H1 (cell line): ENCODE data around the gene FNDC11. TPM values are rescaled to one million over a fixed set of nuclear protein-coding genes. Genes with fewer than 3 reads are reported as not detected.

Source experiments
- CTCF ChIA-PET: fragments of 300-600 bp; sonication (Branson Sonifier 250); formaldehyde crosslinking; loops from one replicate; lab custom pipeline; 2021; ENCODE audit not compliant: partially characterized antibody; lab: Charles Lee
- POLR2A ChIA-PET: fragments of 300-600 bp; sonication (Branson Sonifier 250); formaldehyde crosslinking; loops from one replicate; lab custom pipeline; 2021; ENCODE audit warnings: inconsistent platforms; ENCODE audit not compliant: partially characterized antibody; lab: Charles Lee
- DNase-seq, 2 experiments: peaks; one replicate each; pipeline versions ENCODE4 v3.0.0 to v3.0.0-alpha.2; 2010 to 2022; ENCODE audit warnings: low spot score in 2 of 2, low read depth in 1 of 2, mixed read lengths in 1 of 2
- FAIRE-seq: peaks from 2 replicates; lab custom pipeline; 2011; peaks lifted over from hg19 to GRCh38; lab: Jason Lieb, UNC
- H2AFZ ChIP-seq: 2 replicates; pipeline ENCODE4 v1.8.1; 2012; ENCODE audit warnings: low read length, inconsistent platforms
- H2AK5ac ChIP-seq: 2 replicates; pipeline ENCODE4 v1.6.1; 2013; ENCODE audit warnings: low read depth, low read length
- H2BK120ac ChIP-seq: replicated peaks from 2 replicates; pipeline ENCODE3; 2013; ENCODE audit warnings: low read depth, low read length, inconsistent platforms
- H2BK12ac ChIP-seq: 2 replicates; pipeline ENCODE4 v1.6.1; 2013; ENCODE audit warnings: low read depth, low read length
- H2BK15ac ChIP-seq: 2 replicates; pipeline ENCODE4 v1.6.1; 2013; ENCODE audit warnings: low read length
- H2BK20ac ChIP-seq: 2 replicates; pipeline ENCODE4 v1.6.1; 2013; ENCODE audit warnings: low read length
- H2BK5ac ChIP-seq: 2 replicates; pipeline ENCODE4 v1.6.1; 2013; ENCODE audit warnings: low read depth, low read length
- H3K14ac ChIP-seq: 2 replicates; pipeline ENCODE4 v1.6.1; 2013; ENCODE audit warnings: inconsistent platforms; ENCODE audit not compliant: insufficient read length
- H3K18ac ChIP-seq: 2 replicates; pipeline ENCODE4 v1.6.1; 2013; ENCODE audit warnings: low read length; ENCODE audit errors: extremely low read depth
- H3K23ac ChIP-seq: 2 replicates; pipeline ENCODE4 v1.6.1; 2013; ENCODE audit warnings: inconsistent platforms; ENCODE audit not compliant: insufficient read length
- H3K23me2 ChIP-seq: 2 replicates; pipeline ENCODE4 v1.6.1; 2013; ENCODE audit warnings: low read depth, low read length
- H3K27ac ChIP-seq: 2 replicates; pipeline ENCODE4 v1.6.1; 2011; ENCODE audit warnings: low read depth, low read length, inconsistent platforms
- H3K27me3 ChIP-seq, 4 experiments: replicated peaks in 1 of 4; 1 replicate in 1 of 4; 2 replicates in 3 of 4; pipeline versions ENCODE4 v1.6.1 to v1.8.1; 2011 to 2013; ENCODE audit warnings: low read length in 3 of 4, mild to moderate bottlenecking in 3 of 4, inconsistent platforms in 2 of 4, mixed read lengths in 2 of 4, moderate library complexity in 1 of 4; ENCODE audit not compliant: control insufficient read depth in 3 of 4, insufficient read depth in 3 of 4; ENCODE audit errors: extremely low read depth in 1 of 4
- H3K36me3 ChIP-seq, 4 experiments: 2 replicates each; pipeline versions ENCODE4 v1.6.1 to v1.8.1; 2011 to 2013; ENCODE audit warnings: mild to moderate bottlenecking in 4 of 4, low read length in 3 of 4, moderate library complexity in 2 of 4, control low read depth in 1 of 4, inconsistent platforms in 1 of 4; ENCODE audit not compliant: insufficient read depth in 4 of 4, control insufficient read depth in 2 of 4
- H3K4ac ChIP-seq: replicated peaks from 2 replicates; pipeline ENCODE3; 2013; ENCODE audit warnings: low read length, low read depth, mixed read lengths, inconsistent platforms; ENCODE audit not compliant: insufficient read length
- H3K4me1 ChIP-seq, 4 experiments: replicated peaks in 1 of 4; 1 replicate in 1 of 4; 2 replicates in 3 of 4; pipeline versions ENCODE4 v1.6.1 to v1.8.1; 2011 to 2013; ENCODE audit warnings: low read length in 3 of 4, inconsistent platforms in 2 of 4, mixed read lengths in 1 of 4; ENCODE audit not compliant: insufficient read depth in 4 of 4, control insufficient read depth in 3 of 4
- H3K4me2 ChIP-seq, 2 experiments: 2 replicates each; pipeline versions ENCODE4 v1.6.1 to v1.8.1; 2011 to 2013; ENCODE audit warnings: low read depth in 2 of 2, low read length in 2 of 2, control low read depth in 1 of 2, inconsistent platforms in 1 of 2, mild to moderate bottlenecking in 1 of 2; ENCODE audit not compliant: insufficient read depth in 1 of 2
- H3K4me3 ChIP-seq, 4 experiments: fragments of 200-600, 300-600 bp in 1 of 4; sonication (generic), shearing (Covaris generic), sonication (Bioruptor Twin) in 1 of 4; 2 replicates each; pipeline versions ENCODE4 v1.5.1 to v1.8.1; 2011 to 2016; ENCODE audit warnings: low read length in 4 of 4, low read depth in 3 of 4, control low read depth in 2 of 4, inconsistent platforms in 2 of 4, mild to moderate bottlenecking in 2 of 4, mixed read lengths in 1 of 4, moderate library complexity in 1 of 4; ENCODE audit not compliant: insufficient read depth in 2 of 4; ENCODE audit errors: extremely low read depth in 1 of 4
- H3K56ac ChIP-seq: replicated peaks from 2 replicates; pipeline ENCODE3; 2013; ENCODE audit warnings: low read depth, mild to moderate bottlenecking, mixed read lengths, low read length, inconsistent platforms; ENCODE audit not compliant: insufficient read length
- H3K79me1 ChIP-seq: 2 replicates; pipeline ENCODE4 v1.6.1; 2013; ENCODE audit warnings: low read depth, low read length, control low read depth
- H3K79me2 ChIP-seq, 2 experiments: 2 replicates each; pipeline versions ENCODE4 v1.6.1 to v1.8.1; 2012 to 2013; ENCODE audit warnings: low read length in 2 of 2, mild to moderate bottlenecking in 2 of 2, inconsistent platforms in 1 of 2; ENCODE audit not compliant: insufficient read depth in 2 of 2, control insufficient read depth in 1 of 2
- H3K9ac ChIP-seq, 4 experiments: replicated peaks in 1 of 4; 1 replicate in 1 of 4; 2 replicates in 3 of 4; pipeline versions ENCODE4 v1.6.1 to v1.8.1; 2011 to 2013; ENCODE audit warnings: low read depth in 3 of 4, low read length in 3 of 4, control low read depth in 2 of 4, mild to moderate bottlenecking in 2 of 4, moderate library complexity in 2 of 4, inconsistent platforms in 1 of 4; ENCODE audit errors: extremely low read depth in 1 of 4
- H3K9me3 ChIP-seq, 2 experiments: 2 replicates each; pipeline versions ENCODE4 v1.6.1 to v1.8.1; 2012 to 2013; ENCODE audit warnings: mild to moderate bottlenecking in 2 of 2, moderate library complexity in 2 of 2, control low read depth in 1 of 2, inconsistent platforms in 1 of 2, low read depth in 1 of 2, low read length in 1 of 2, mixed read lengths in 1 of 2; ENCODE audit not compliant: insufficient read depth in 2 of 2
- H4K20me1 ChIP-seq, 2 experiments: replicated peaks in 1 of 2; 2 replicates each; pipeline versions ENCODE3 to v1.8.1; 2011 to 2013; ENCODE audit warnings: inconsistent platforms in 2 of 2, low read length in 2 of 2, mild to moderate bottlenecking in 1 of 2; ENCODE audit not compliant: insufficient read depth in 2 of 2, control insufficient read depth in 1 of 2
- H4K5ac ChIP-seq: 2 replicates; pipeline ENCODE4 v1.6.1; 2013; ENCODE audit warnings: low read length, low read depth, mixed read lengths, inconsistent platforms; ENCODE audit not compliant: insufficient read length
- H4K8ac ChIP-seq: 2 replicates; pipeline ENCODE4 v1.8.0; 2013; ENCODE audit warnings: mild to moderate bottlenecking, moderate library complexity, low read length, inconsistent platforms; ENCODE audit not compliant: insufficient read depth; ENCODE audit errors: extremely low read depth
- H4K91ac ChIP-seq: replicated peaks from 2 replicates; pipeline ENCODE3; 2013; ENCODE audit warnings: low read length, mixed read lengths, inconsistent platforms; ENCODE audit not compliant: insufficient read length
- JUN ChIP-seq: IDR thresholded peaks from 2 replicates; pipeline ENCODE4 v1.6.1; 2011; ENCODE audit warnings: low read depth, mild to moderate bottlenecking, improper control_type of control experiment, low read length
- RAD21 ChIP-seq, 2 experiments: IDR thresholded peaks in 1 of 2; conservative IDR thresholded peaks in 1 of 2; 2 replicates each; pipeline ENCODE4 v1.6.1; 2011; ENCODE audit warnings: low read depth in 2 of 2, low read length in 2 of 2, improper control_type of control experiment in 1 of 2, inconsistent platforms in 1 of 2, mild to moderate bottlenecking in 1 of 2, moderate library complexity in 1 of 2
- TAF1 ChIP-seq: IDR thresholded peaks from 2 replicates; pipeline ENCODE4 v1.6.1; 2011; ENCODE audit warnings: mild to moderate bottlenecking, low read depth, low read length
- WGBS, 2 experiments: shearing (Covaris generic) in 1 of 2; methylation state at CpG; one replicate each; pipeline versions ENCODE4 v1.1.6 to v1.1.7; 2013 to 2015; ENCODE audit warnings: low lambda C conversion rate in 2 of 2, mixed read lengths in 2 of 2, inconsistent platforms in 1 of 2, low coverage in 1 of 2, missing lambda C conversion rate in 1 of 2; ENCODE audit not compliant: insufficient replicate concordance in 2 of 2, insufficient coverage in 1 of 2, insufficient read length in 1 of 2; ENCODE audit errors: extremely low coverage in 1 of 2, missing lambda C conversion rate in 1 of 2; 5-methylcytosine and 5-hydroxymethylcytosine counted together
- polyA plus RNA-seq, 7 experiments: library from polyadenylated mRNA; depleted of rRNA in 3 of 7; stranded (reverse) in 5 of 7; unstranded in 2 of 7; fragments of >200 nt in 5 of 7; fragments of 200-250 nt in 2 of 7; gene quantifications; 1 replicate in 5 of 7; 2 replicates in 1 of 7; 4 replicates in 1 of 7; pipeline versions ENCODE4 v1.2.1 to v1.2.3, GENCODE V29; 2011 to 2013; ENCODE audit warnings: missing spikeins in 2 of 7, mixed read lengths in 2 of 7
- total RNA-seq: library from RNA; stranded (reverse); fragmentation: NEBNext Ultra II Directional; extraction: Animal tissue kit (Norgen Biotek cat#: 25700); gene quantifications from 2 replicates; pipeline ENCODE4 v1.2.1, GENCODE V29; 2021

FNDC11 gene
- total and polyA plus RNA-seq, 2 of the 8 experiments (the other 6 are each of a cell fraction or from before 2014, with no cell fraction given), result 2.6 to 8.8 TPM

DNA sequence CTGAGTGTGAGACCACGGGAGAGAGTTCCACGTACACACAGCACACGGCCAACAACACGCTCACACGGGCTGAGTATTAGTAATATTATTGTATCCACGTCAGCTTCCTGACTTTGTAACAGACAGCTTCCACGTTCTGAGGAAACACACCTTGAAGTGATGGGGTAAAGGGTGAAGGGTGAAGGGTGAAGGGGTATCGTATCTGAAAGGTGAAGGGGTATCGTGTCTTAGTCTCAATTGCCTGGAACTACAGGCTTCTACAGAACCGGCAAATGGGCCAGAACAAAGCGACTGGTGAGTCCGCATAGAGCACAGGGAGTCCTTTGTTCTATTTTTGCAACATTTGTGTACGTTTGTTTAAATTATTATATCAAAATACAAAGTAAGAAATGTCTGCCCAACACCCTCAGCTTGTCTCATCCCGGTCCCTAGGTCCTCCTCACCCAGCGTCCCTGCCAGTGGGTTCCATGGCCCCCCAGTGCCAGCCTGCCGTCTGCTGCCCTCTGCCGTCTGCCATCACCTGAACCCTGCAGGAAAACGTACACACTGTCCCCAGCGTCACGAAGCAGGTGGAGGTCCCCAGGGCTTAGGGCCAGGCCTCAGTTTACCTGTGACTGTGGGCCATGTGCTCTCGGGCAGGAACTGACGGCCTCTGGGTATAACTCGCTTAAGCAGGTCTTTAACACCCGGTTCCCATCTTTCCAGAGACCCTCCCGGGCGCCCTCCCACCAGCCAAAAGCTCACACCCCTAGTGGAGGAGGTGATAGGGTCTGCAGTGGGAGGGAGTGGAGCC, 24.5 kb downstream of the FNDC11 start:
- FAIRE-seq, result no peak
- POLR2A ChIA-PET, result interaction anchor here (0.6 to 1.4 kb wide), 4 partner anchors 13 to 120 kb away, joined by 3 to 4 read pairs (median 3); no protein-coding TSS in a partner anchor

More for the DNA sequence above, 24.5 kb downstream of the FNDC11 start:
- no peak overlapping the region for H3K4ac ChIP-seq
- 86% methylated on average over 26 of the region's 26 CpGs; no CpG with 5 or more reads in 1 of the 2 experiments for WGBS, 2 experiments
- H2AFZ ChIP-seq, result no peak overlapping the region
- CTCF ChIA-PET, result interaction anchor here (0.9 to 1.1 kb wide), 5 partner anchors 28 to 128 kb away, joined by 3 to 4 read pairs (median 3); no protein-coding TSS in a partner anchor
- H3K9ac ChIP-seq, result no peak overlapping the region
- H3K9me3 ChIP-seq, result no peaks in the 10 kb centered on the region
- H2AK5ac ChIP-seq, result no peak overlapping the region
- no peaks in the 10 kb centered on the region for H3K36me3 ChIP-seq
- no peak overlapping the region for H3K56ac ChIP-seq
- no peaks in the 10 kb centered on the region for H3K79me2 ChIP-seq
- H3K14ac ChIP-seq, result no peak overlapping the region
- H4K5ac ChIP-seq, result no peak overlapping the region
- H3K79me1 ChIP-seq, result no peaks in the 10 kb centered on the region
- no peaks in the 10 kb centered on the region; a peak in 1 of 7 replicates for H3K27me3 ChIP-seq
- H3K27ac ChIP-seq, result no peak overlapping the region
- no peak overlapping the region for H4K8ac ChIP-seq
- H4K91ac ChIP-seq, result no peak overlapping the region
- no peak overlapping the region for H2BK12ac ChIP-seq
- H3K4me1 ChIP-seq, result peaks cover 0 to 6% (median 3%) of the 10 kb centered on the region in 4 experiments; a peak in 6 of 7 replicates
- H3K18ac ChIP-seq, result no peak overlapping the region
- TF ChIP-seq TAF1, result no peak
- no peak for TF ChIP-seq JUN
- 0 out of 4 replicates have a peak, but pooled peaks of 1 of the 2 experiments have one; percentile 14 for TF ChIP-seq RAD21 (IDR thresholded peaks at IDR 0.05 in 1 of 2, conservative IDR thresholded peaks at IDR 0.05 in 1 of 2; ENCODE audit: low read depth in 2 of 2, low read length in 2 of 2)
- no peak overlapping the region for H3K4me2 ChIP-seq
- no peak overlapping the region for H3K4me3 ChIP-seq
- no peaks in the 10 kb centered on the region; the same call in 1 of the 2 replicates for H3K23me2 ChIP-seq
- H2BK20ac ChIP-seq, result no peak overlapping the region
- no peaks in the 10 kb centered on the region for H4K20me1 ChIP-seq
- H2BK15ac ChIP-seq, result no peak overlapping the region
- H2BK5ac ChIP-seq, result no peak overlapping the region
- DNase-seq, result no peak
- H2BK120ac ChIP-seq, result no peak overlapping the region
- no peak overlapping the region for H3K23ac ChIP-seq
